H1 (cell line): Measurements from ENCODE around the gene SLIT3.

Experiments
- EZH2 ChIP-seq: fragments of 200-600 bp; sonication (generic); IDR thresholded peaks from 2 replicates; pipeline ENCODE4 v1.7.1; 2012; ENCODE audit warnings: low read depth, mild to moderate bottlenecking, moderate library complexity, low read length, inconsistent platforms; ENCODE audit not compliant: severe bottlenecking
- GABPA ChIP-seq: IDR thresholded peaks from 2 replicates; pipeline ENCODE4 v1.6.1; 2011; ENCODE audit warnings: mild to moderate bottlenecking, low read length, moderate library complexity, borderline replicate concordance; ENCODE audit not compliant: insufficient read depth
- JUND ChIP-seq: IDR thresholded peaks from 2 replicates; pipeline ENCODE4 v1.6.1; 2011; ENCODE audit warnings: mild to moderate bottlenecking, improper control_type of control experiment, low read length
- PHF8 ChIP-seq: fragments of 200-600 bp; sonication (generic); conservative IDR thresholded peaks from 2 replicates; pipeline ENCODE4 v1.7.1; 2012; ENCODE audit warnings: low read depth, mild to moderate bottlenecking, inconsistent platforms, low read length, moderate library complexity
- TCF12 ChIP-seq: IDR thresholded peaks from 2 replicates; pipeline ENCODE4 v1.6.1; 2011; ENCODE audit warnings: low read depth, mild to moderate bottlenecking, low read length
- TEAD4 ChIP-seq: IDR thresholded peaks from 2 replicates; pipeline ENCODE4 v1.6.1; 2012; ENCODE audit warnings: low read depth, low read length, inconsistent platforms, mixed read lengths
- USF2 ChIP-seq: IDR thresholded peaks from 2 replicates; pipeline ENCODE4 v1.6.1; 2011; ENCODE audit warnings: low read length, improper control_type of control experiment
- YY1 ChIP-seq: IDR thresholded peaks from 2 replicates; pipeline ENCODE4 v1.6.1; 2011; ENCODE audit warnings: low read depth, mild to moderate bottlenecking, low read length
- TF ChIP-seq, protein P1 (sequence below), 3 experiments: IDR thresholded peaks; 1 replicate in 2 of 3; 2 replicates in 1 of 3; pipeline versions ENCODE4 v1.5.1 to v1.6.1; 2011; ENCODE audit warnings: low read length in 3 of 3, mild to moderate bottlenecking in 3 of 3, inconsistent platforms in 2 of 3, low read depth in 1 of 3, moderate library complexity in 1 of 3; ENCODE audit not compliant: insufficient read depth in 1 of 3; ENCODE audit errors: control extremely low read depth in 1 of 3
- TF ChIP-seq, protein P2 (sequence below): IDR thresholded peaks from 2 replicates; pipeline ENCODE4 v1.6.1; 2012; ENCODE audit warnings: inconsistent platforms

DNA sequence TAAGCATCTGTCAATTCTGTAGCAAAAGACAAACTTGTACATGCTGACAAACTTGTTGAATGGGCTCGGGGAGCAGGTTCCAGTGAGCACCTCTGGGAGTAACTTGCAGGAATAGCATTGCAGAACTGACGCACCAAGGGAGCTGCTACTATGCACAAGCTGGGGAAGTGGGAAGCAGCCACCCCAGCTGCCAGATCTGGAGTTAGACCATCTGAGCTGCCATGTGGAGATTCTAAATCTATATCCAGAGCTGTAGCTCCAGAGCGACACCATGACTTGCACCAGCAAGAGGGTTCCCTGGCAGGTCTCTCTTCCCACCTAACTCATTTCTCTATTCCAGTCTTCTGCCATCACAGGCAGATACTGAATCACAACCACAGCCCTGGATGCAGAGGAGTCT, 375.8 kb downstream of the SLIT3 start:
- no peak for TF ChIP-seq PHF8
- TF ChIP-seq, protein P1, sequence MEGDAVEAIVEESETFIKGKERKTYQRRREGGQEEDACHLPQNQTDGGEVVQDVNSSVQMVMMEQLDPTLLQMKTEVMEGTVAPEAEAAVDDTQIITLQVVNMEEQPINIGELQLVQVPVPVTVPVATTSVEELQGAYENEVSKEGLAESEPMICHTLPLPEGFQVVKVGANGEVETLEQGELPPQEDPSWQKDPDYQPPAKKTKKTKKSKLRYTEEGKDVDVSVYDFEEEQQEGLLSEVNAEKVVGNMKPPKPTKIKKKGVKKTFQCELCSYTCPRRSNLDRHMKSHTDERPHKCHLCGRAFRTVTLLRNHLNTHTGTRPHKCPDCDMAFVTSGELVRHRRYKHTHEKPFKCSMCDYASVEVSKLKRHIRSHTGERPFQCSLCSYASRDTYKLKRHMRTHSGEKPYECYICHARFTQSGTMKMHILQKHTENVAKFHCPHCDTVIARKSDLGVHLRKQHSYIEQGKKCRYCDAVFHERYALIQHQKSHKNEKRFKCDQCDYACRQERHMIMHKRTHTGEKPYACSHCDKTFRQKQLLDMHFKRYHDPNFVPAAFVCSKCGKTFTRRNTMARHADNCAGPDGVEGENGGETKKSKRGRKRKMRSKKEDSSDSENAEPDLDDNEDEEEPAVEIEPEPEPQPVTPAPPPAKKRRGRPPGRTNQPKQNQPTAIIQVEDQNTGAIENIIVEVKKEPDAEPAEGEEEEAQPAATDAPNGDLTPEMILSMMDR (IDR thresholded peaks at IDR 0.05; ENCODE audit: control extremely low read depth in 1 of 3, insufficient read depth in 1 of 3, low read depth in 1 of 3, low read length in 3 of 3): no peak
- TF ChIP-seq EZH2: no peak
- TF ChIP-seq JUND: no peak
- TF ChIP-seq USF2: no peak
- no peak for TF ChIP-seq GABPA
- TF ChIP-seq TCF12: no peak
- no peak for TF ChIP-seq TEAD4
- TF ChIP-seq, protein P2, sequence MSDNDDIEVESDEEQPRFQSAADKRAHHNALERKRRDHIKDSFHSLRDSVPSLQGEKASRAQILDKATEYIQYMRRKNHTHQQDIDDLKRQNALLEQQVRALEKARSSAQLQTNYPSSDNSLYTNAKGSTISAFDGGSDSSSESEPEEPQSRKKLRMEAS: no peak
- no peak for TF ChIP-seq YY1
